Measurements from ENCODE around the gene DCLK2.

DCLK2 gene

GRCh38 chr4:150135134-150135772 is 57.0 kb downstream of the DCLK2 start:
- TF ChIP-seq CTCF (IDR thresholded peaks at IDR 0.05; ENCODE audit: control extremely low read depth, extremely low read depth, low read depth, missing control alignments), result no peak
- ChIA-PET POLR2A (no interaction called here), CTCF (no interaction called here)
- DNase-seq (ENCODE audit: extremely low spot score), result no peak

GRCh38 chr4:150136036-150136435 is 57.8 kb downstream of the DCLK2 start:
- ChIA-PET POLR2A (no interaction called here), CTCF (interaction anchor here (1.5 kb wide), 1 partner anchor 107 kb away, joined by 4 read pairs; no protein-coding TSS in a partner anchor)
- no peak for DNase-seq (ENCODE audit: extremely low spot score)
- TF ChIP-seq CTCF (IDR thresholded peaks at IDR 0.05; ENCODE audit: control extremely low read depth, extremely low read depth, low read depth, missing control alignments), result no peak

GRCh38 chr4:150136481-150136880 is 58.2 kb downstream of the DCLK2 start:
- CTCF ChIA-PET, result interaction anchor here (0.7 to 1.7 kb wide), 4 partner anchors 13 to 107 kb away, joined by 3 to 5 read pairs (median 4); no protein-coding TSS in a partner anchor
- no peak for TF ChIP-seq CTCF (IDR thresholded peaks at IDR 0.05; ENCODE audit: control extremely low read depth, extremely low read depth, low read depth, missing control alignments)
- POLR2A ChIA-PET, result no interaction called here
- DNase-seq (ENCODE audit: extremely low spot score), result no peak

GRCh38 chr4:150139297-150139865 is 61.1 kb downstream of the DCLK2 start:
- DNase-seq (ENCODE audit: extremely low spot score), result no peak
- ChIA-PET POLR2A (no interaction called here), CTCF (interaction anchor here (0.8 kb wide), 1 partner anchor 8 kb away, joined by 3 read pairs; no protein-coding TSS in a partner anchor)
- no peak for TF ChIP-seq CTCF (IDR thresholded peaks at IDR 0.05; ENCODE audit: control extremely low read depth, extremely low read depth, low read depth, missing control alignments)

- POLR2A ChIA-PET, result no interaction called here
- no peak for DNase-seq (ENCODE audit: extremely low spot score)
- CTCF ChIA-PET, result no interaction called here
- TF ChIP-seq CTCF (IDR thresholded peaks at IDR 0.05; ENCODE audit: control extremely low read depth, extremely low read depth, low read depth, missing control alignments), result no peak
Observed at GRCh38 chr4:150140774-150141400, 62.6 kb downstream of the DCLK2 start.

- ChIA-PET CTCF (interaction anchor here (0.9 kb wide), 1 partner anchor 27 kb away, joined by 3 read pairs; no protein-coding TSS in a partner anchor), POLR2A (no interaction called here)
- TF ChIP-seq CTCF (IDR thresholded peaks at IDR 0.05; ENCODE audit: control extremely low read depth, extremely low read depth, low read depth, missing control alignments), result no peak
- DNase-seq (ENCODE audit: extremely low spot score), result no peak
Observed at GRCh38 chr4:150141756-150142155, 63.5 kb downstream of the DCLK2 start.

Data from GM10248 (cell line).